Keratinocyte (primary cell): Measurements from ENCODE around the gene HPX. TPM values are rescaled to one million over a fixed set of nuclear protein-coding genes. Genes with fewer than 3 reads are reported as not detected.

Source experiments
- DNase-seq: peaks from one replicate; pipeline ENCODE4 v3.0.0-alpha.2; 2011; ENCODE audit warnings: low read depth, missing footprints, low spot score
- FAIRE-seq: peaks from 2 replicates; lab custom pipeline; 2011; peaks lifted over from hg19 to GRCh38; lab: Jason Lieb, UNC
- H2AFZ ChIP-seq: 2 replicates; pipeline ENCODE4 v1.6.0; 2012; ENCODE audit warnings: low read length, control low read depth, inconsistent platforms; ENCODE audit not compliant: control insufficient read depth
- H3K27ac ChIP-seq: 2 replicates; pipeline ENCODE4 v1.5.1; 2011; ENCODE audit warnings: low read length; ENCODE audit not compliant: control insufficient read depth, insufficient read depth
- H3K27me3 ChIP-seq: 3 replicates; pipeline ENCODE4 v1.6.0; 2011; ENCODE audit warnings: low read length; ENCODE audit not compliant: control insufficient read depth, insufficient read depth; ENCODE audit errors: extremely low read depth
- H3K36me3 ChIP-seq, 2 experiments: 2 replicates in 1 of 2; 3 replicates in 1 of 2; pipeline ENCODE4 v1.5.1; 2011; ENCODE audit warnings: low read length in 2 of 2, mild to moderate bottlenecking in 1 of 2; ENCODE audit not compliant: control insufficient read depth in 2 of 2, insufficient read depth in 2 of 2; ENCODE audit errors: extremely low read depth in 1 of 2
- H3K4me1 ChIP-seq: 3 replicates; pipeline ENCODE4 v1.5.1; 2011; ENCODE audit warnings: low read length; ENCODE audit not compliant: control insufficient read depth, insufficient read depth; ENCODE audit errors: extremely low read depth
- H3K4me2 ChIP-seq: 3 replicates; pipeline ENCODE4 v1.6.0; 2011; ENCODE audit warnings: low read depth, low read length; ENCODE audit not compliant: control insufficient read depth, insufficient read depth; ENCODE audit errors: extremely low read depth
- H3K4me3 ChIP-seq, 3 experiments: fragments of 200-600 bp in 1 of 3; sonication (generic) in 1 of 3; 2 replicates in 2 of 3; 3 replicates in 1 of 3; pipeline ENCODE4 v1.5.1; 2011 to 2016; ENCODE audit warnings: low read length in 3 of 3, mild to moderate bottlenecking in 3 of 3, control low read depth in 2 of 3, inconsistent platforms in 1 of 3, low read depth in 1 of 3, mixed read lengths in 1 of 3, mixed run types in 1 of 3, moderate library complexity in 1 of 3; ENCODE audit not compliant: control insufficient read depth in 2 of 3, insufficient read depth in 2 of 3; ENCODE audit errors: extremely low read depth in 1 of 3
- H3K79me2 ChIP-seq: 2 replicates; pipeline ENCODE4 v1.6.0; 2012; ENCODE audit warnings: low read length; ENCODE audit not compliant: control insufficient read depth, insufficient read depth
- H3K9ac ChIP-seq: 3 replicates; pipeline ENCODE4 v1.6.0; 2011; ENCODE audit warnings: low read length; ENCODE audit not compliant: control insufficient read depth, insufficient read depth; ENCODE audit errors: extremely low read depth
- H3K9me1 ChIP-seq: 3 replicates; pipeline ENCODE4 v1.6.0; 2011; ENCODE audit warnings: low read length; ENCODE audit not compliant: control insufficient read depth, insufficient read depth; ENCODE audit errors: extremely low read depth
- H3K9me3 ChIP-seq: 2 replicates; pipeline ENCODE4 v1.5.1; 2012; ENCODE audit warnings: low read depth, low read length; ENCODE audit not compliant: control insufficient read depth
- H4K20me1 ChIP-seq: 3 replicates; pipeline ENCODE4 v1.6.0; 2011; ENCODE audit warnings: low read length; ENCODE audit not compliant: control insufficient read depth, insufficient read depth; ENCODE audit errors: extremely low read depth
- CTCF ChIP-seq, 3 experiments: IDR thresholded peaks in 1 of 3; conservative IDR thresholded peaks in 1 of 3; optimal IDR thresholded peaks in 1 of 3; 2 replicates in 2 of 3; 3 replicates in 1 of 3; pipeline versions ENCODE3 to v1.5.1; 2011; ENCODE audit warnings: low read length in 3 of 3, mild to moderate bottlenecking in 3 of 3, moderate library complexity in 2 of 3, control low read depth in 1 of 3, inconsistent platforms in 1 of 3; ENCODE audit not compliant: insufficient read depth in 2 of 3; ENCODE audit errors: extremely low read depth in 1 of 3
- EZH2 ChIP-seq: IDR thresholded peaks from one replicate; pipeline ENCODE4 v1.6.1; 2012; ENCODE audit warnings: inconsistent platforms, mild to moderate bottlenecking, low read length, moderate library complexity
- dilution Hi-C: fragments of 300-500 bp; cut with MboI; formaldehyde crosslinking; loops from one replicate; pipeline ENCODE4 v1.7.0; 2020; ENCODE audit warnings: low sequenced_read_pairs; ENCODE audit not compliant: extremely low pct_ligation_motif_present
- polyA plus RNA-seq, 5 experiments: library from polyadenylated mRNA; depleted of rRNA in 3 of 5; stranded (reverse) in 3 of 5; stranded (forward) in 1 of 5; unstranded in 1 of 5; fragments of >200 nt; gene quantifications; 1 replicate in 1 of 5; 2 replicates in 3 of 5; 3 replicates in 1 of 5; pipeline versions ENCODE4 v1.2.1 to v1.2.3, GENCODE V29; 2011 to 2012; ENCODE audit warnings: missing spikeins in 2 of 5, low read depth in 1 of 5, low replicate concordance in 1 of 5

HPX gene
- polyA plus RNA-seq, 1 donor (not counting 4 experiments of a cell fraction or from before 2014, with no cell fraction given) = 0.76 TPM

GRCh38 chr11:6387811-6388599, 52.8 kb downstream of the HPX start:
- Histone ChIP-seq H3K4me1 (peaks cover 13% of the 10 kb centered on the region), H3K4me2 (no peak overlapping the region), H3K27ac (no peak overlapping the region), H3K9me3 (no peaks in the 10 kb centered on the region), H3K27me3 (no peaks in the 10 kb centered on the region), H3K9me1 (no peaks in the 10 kb centered on the region), H3K36me3 (no peaks in the 10 kb centered on the region), H3K79me2 (no peaks in the 10 kb centered on the region), H3K4me3 (no peak overlapping the region), H3K9ac (no peak overlapping the region), H4K20me1 (no peaks in the 10 kb centered on the region), H2AFZ (no peak overlapping the region)
- TF ChIP-seq EZH2 (no peak), CTCF (optimal IDR thresholded peaks at IDR 0.05 in 1 of 3, IDR thresholded peaks at IDR 0.05 in 1 of 3, conservative IDR thresholded peaks at IDR 0.05 in 1 of 3; ENCODE audit: extremely low read depth in 1 of 3, insufficient read depth in 2 of 3, low read length in 3 of 3) (no peak)
- dilution Hi-C loops = no loop called here
- no peak for DNase-seq
- no peak for FAIRE-seq

GRCh38 chr11:6385046-6385777, 55.6 kb downstream of the HPX start:
- Histone ChIP-seq H3K9me1 (no peaks in the 10 kb centered on the region), H3K36me3 (no peaks in the 10 kb centered on the region), H3K27me3 (no peaks in the 10 kb centered on the region), H3K4me3 (no peak overlapping the region), H4K20me1 (no peaks in the 10 kb centered on the region), H3K79me2 (no peaks in the 10 kb centered on the region), H3K9me3 (no peaks in the 10 kb centered on the region), H2AFZ (no peak overlapping the region), H3K27ac (no peak overlapping the region), H3K9ac (no peak overlapping the region), H3K4me2 (no peak overlapping the region), H3K4me1 (peaks cover 13% of the 10 kb centered on the region)
- DNase-seq = no peak
- no peak for FAIRE-seq
- TF ChIP-seq CTCF (optimal IDR thresholded peaks at IDR 0.05 in 1 of 3, IDR thresholded peaks at IDR 0.05 in 1 of 3, conservative IDR thresholded peaks at IDR 0.05 in 1 of 3; ENCODE audit: extremely low read depth in 1 of 3, insufficient read depth in 2 of 3, low read length in 3 of 3) (no peak), EZH2 (no peak)
- dilution Hi-C loops = no loop called here

Other genes with a start within 250 kb of the HPX start
- not detected in 3 replicates for gene OR52W1, start 241.8 kb downstream of the HPX start, polyA plus RNA-seq
- gene C11orf42, start 235.4 kb downstream of the HPX start, polyA plus RNA-seq = not detected in 3 replicates
- 15.2 to 31.6 TPM (median 18.7 TPM) in 3 replicates for gene FHIP1B, start 206.4 kb downstream of the HPX start, polyA plus RNA-seq
- gene CNGA4, start 201.9 kb downstream of the HPX start, polyA plus RNA-seq = 0.09 to 0.18 TPM in 2 of 3 replicates, not detected in the other
- not detected in 3 replicates for gene CCKBR, start 181.1 kb downstream of the HPX start, polyA plus RNA-seq
- gene CAVIN3, start 120.5 kb downstream of the HPX start, polyA plus RNA-seq = 26.0 to 43.0 TPM (median 30.1 TPM) in 3 replicates
- 7.3 to 12.6 TPM (median 8.0 TPM) in 3 replicates for gene SMPD1, start 50.5 kb downstream of the HPX start, polyA plus RNA-seq
- gene APBB1, start 21.9 kb downstream of the HPX start, polyA plus RNA-seq = 3.7 to 7.4 TPM (median 5.0 TPM) in 3 replicates
- 9.7 to 12.6 TPM (median 10.3 TPM) in 3 replicates for gene TRIM3, start 33.0 kb upstream of the HPX start, polyA plus RNA-seq
- gene ARFIP2, start 40.3 kb upstream of the HPX start, polyA plus RNA-seq = 65.2 to 89.3 TPM (median 66.3 TPM) in 3 replicates
- gene TIMM10B, start 40.5 kb upstream of the HPX start, polyA plus RNA-seq = 32.9 to 39.7 TPM (median 34.1 TPM) in 3 replicates
- gene DNHD1, start 56.3 kb upstream of the HPX start, polyA plus RNA-seq = 2.1 to 3.5 TPM (median 2.9 TPM) in 3 replicates
- gene RRP8, start 162.6 kb upstream of the HPX start, polyA plus RNA-seq = 12.1 to 15.9 TPM (median 15.0 TPM) in 3 replicates
- 103 to 164 TPM (median 117 TPM) in 3 replicates for gene ILK, start 162.8 kb upstream of the HPX start, polyA plus RNA-seq
- 120 to 181 TPM (median 165 TPM) in 3 replicates for gene TAF10, start 171.2 kb upstream of the HPX start, polyA plus RNA-seq
- 34.8 to 61.3 TPM (median 55.3 TPM) in 3 replicates for gene TPP1, start 178.4 kb upstream of the HPX start, polyA plus RNA-seq
- gene DCHS1, start 214.8 kb upstream of the HPX start, polyA plus RNA-seq = 0.03 to 0.05 TPM (median 0.03 TPM) in 3 replicates
- gene MRPL17, start 242.4 kb upstream of the HPX start, polyA plus RNA-seq = 52.1 to 96.3 TPM (median 81.0 TPM) in 3 replicates